OCI-LY3 (cell line): ENCODE data around the gene P3H1.

Experiments used
- CTCF ChIP-seq: fragments of 200-600, 300-600 bp; sonication (generic); IDR thresholded peaks from 2 replicates; pipeline ENCODE4 v1.5.1; 2014; ENCODE audit warnings: antibody characterized with exemption, low read length, low read depth
- EZH2phosphoT487 ChIP-seq: fragments of 200-600 bp; shearing (Covaris generic); IDR thresholded peaks from 2 replicates; pipeline ENCODE4 v1.6.1; 2018; ENCODE audit warnings: antibody characterized with exemption, mixed run types, low read depth

- TF ChIP-seq CTCF = no peak
- no peak for TF ChIP-seq EZH2phosphoT487
Observed at GRCh38 chr1:42703888-42704464, 62.9 kb downstream of the P3H1 start.
